ENCODE results near the gene CCDC192. TPM values are rescaled to one million over a fixed set of nuclear protein-coding genes. Genes with fewer than 3 reads are reported as not detected.

The CCDC192 gene
- polyA plus RNA-seq, 3 donors = not detected

DNA sequence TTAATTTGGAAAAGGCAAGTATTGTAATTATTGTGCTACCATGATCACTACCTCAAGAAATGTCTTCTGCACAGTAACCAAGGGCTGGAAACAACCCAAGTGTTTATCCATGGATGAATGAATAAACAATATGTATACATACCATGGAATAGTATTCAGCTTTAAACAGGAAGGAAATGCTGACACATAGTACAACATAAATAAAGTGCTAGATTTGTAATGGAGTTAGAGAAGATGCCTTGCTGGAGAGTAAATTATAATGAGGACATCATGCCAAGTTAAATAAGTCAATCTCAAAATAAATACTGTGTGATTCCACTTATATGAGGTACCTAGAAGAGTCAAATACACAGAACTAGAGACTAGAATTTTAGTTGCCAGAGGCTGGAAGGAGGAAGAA is 160.0 kb downstream of the CCDC192 start:
- no peak overlapping the region for H3K27ac Mint-ChIP-seq
- no peak overlapping the region for H3K4me3 Mint-ChIP-seq
- peaks cover 0 to under 1% (median 0%) of the 10 kb centered on the region in 3 donors for H3K27me3 Mint-ChIP-seq (ENCODE audit: low read depth in 3 of 3)
- DNase-seq = no peak
- no peak overlapping the region for H3K4me2 ChIP-seq (replicated peaks; ENCODE audit: extremely low read depth, low read length, poor library complexity, severe bottlenecking)
- H3K9me3 Mint-ChIP-seq = peaks cover 0 to under 1% (median 0%) of the 10 kb centered on the region in 7 donors
- H3K79me2 ChIP-seq (ENCODE audit: insufficient read depth, low read length) = no peaks in the 10 kb centered on the region
- peaks cover 5% of the 10 kb centered on the region for H3K4me1 Mint-ChIP-seq
- no peaks in the 10 kb centered on the region for H3K36me3 ChIP-seq (replicated peaks in 1 of 2; ENCODE audit: control insufficient read depth in 1 of 2, insufficient read depth in 2 of 2, low read length in 2 of 2)
- TF ChIP-seq, protein P1, sequence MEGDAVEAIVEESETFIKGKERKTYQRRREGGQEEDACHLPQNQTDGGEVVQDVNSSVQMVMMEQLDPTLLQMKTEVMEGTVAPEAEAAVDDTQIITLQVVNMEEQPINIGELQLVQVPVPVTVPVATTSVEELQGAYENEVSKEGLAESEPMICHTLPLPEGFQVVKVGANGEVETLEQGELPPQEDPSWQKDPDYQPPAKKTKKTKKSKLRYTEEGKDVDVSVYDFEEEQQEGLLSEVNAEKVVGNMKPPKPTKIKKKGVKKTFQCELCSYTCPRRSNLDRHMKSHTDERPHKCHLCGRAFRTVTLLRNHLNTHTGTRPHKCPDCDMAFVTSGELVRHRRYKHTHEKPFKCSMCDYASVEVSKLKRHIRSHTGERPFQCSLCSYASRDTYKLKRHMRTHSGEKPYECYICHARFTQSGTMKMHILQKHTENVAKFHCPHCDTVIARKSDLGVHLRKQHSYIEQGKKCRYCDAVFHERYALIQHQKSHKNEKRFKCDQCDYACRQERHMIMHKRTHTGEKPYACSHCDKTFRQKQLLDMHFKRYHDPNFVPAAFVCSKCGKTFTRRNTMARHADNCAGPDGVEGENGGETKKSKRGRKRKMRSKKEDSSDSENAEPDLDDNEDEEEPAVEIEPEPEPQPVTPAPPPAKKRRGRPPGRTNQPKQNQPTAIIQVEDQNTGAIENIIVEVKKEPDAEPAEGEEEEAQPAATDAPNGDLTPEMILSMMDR (IDR thresholded peaks at IDR 0.05) = no peak
- H3K9me3 ChIP-seq (replicated peaks in 1 of 2; ENCODE audit: control insufficient read depth in 1 of 2, insufficient read depth in 1 of 2, low read length in 2 of 2) = no peaks in the 10 kb centered on the region
- H3K36me3 Mint-ChIP-seq = no peaks in the 10 kb centered on the region
- H3K4me3 ChIP-seq (replicated peaks in 1 of 3; ENCODE audit: low read depth in 2 of 3, low read length in 3 of 3) = no peak overlapping the region
- H2AFZ ChIP-seq (ENCODE audit: insufficient read depth, low read depth, low read length, poor library complexity, severe bottlenecking) = no peak overlapping the region
- H3K27ac ChIP-seq (ENCODE audit: low read depth in 1 of 2, low read length in 2 of 2) = no peak overlapping the region
- no peaks in the 10 kb centered on the region for H4K20me1 ChIP-seq (ENCODE audit: insufficient read depth, low read length)
- no peak overlapping the region for H3K9ac ChIP-seq (ENCODE audit: insufficient read depth, low read length, poor library complexity, severe bottlenecking)
- no peaks in the 10 kb centered on the region for H3K27me3 ChIP-seq (ENCODE audit: control insufficient read depth in 2 of 2, insufficient read depth in 2 of 2, low read length in 2 of 2)
- H3K4me1 ChIP-seq (ENCODE audit: control insufficient read depth in 1 of 2, insufficient read depth in 2 of 2, low read length in 2 of 2) = no peaks in the 10 kb centered on the region
- intact Hi-C loops (cut with micrococcal nuclease) = no loop called here

DNA sequence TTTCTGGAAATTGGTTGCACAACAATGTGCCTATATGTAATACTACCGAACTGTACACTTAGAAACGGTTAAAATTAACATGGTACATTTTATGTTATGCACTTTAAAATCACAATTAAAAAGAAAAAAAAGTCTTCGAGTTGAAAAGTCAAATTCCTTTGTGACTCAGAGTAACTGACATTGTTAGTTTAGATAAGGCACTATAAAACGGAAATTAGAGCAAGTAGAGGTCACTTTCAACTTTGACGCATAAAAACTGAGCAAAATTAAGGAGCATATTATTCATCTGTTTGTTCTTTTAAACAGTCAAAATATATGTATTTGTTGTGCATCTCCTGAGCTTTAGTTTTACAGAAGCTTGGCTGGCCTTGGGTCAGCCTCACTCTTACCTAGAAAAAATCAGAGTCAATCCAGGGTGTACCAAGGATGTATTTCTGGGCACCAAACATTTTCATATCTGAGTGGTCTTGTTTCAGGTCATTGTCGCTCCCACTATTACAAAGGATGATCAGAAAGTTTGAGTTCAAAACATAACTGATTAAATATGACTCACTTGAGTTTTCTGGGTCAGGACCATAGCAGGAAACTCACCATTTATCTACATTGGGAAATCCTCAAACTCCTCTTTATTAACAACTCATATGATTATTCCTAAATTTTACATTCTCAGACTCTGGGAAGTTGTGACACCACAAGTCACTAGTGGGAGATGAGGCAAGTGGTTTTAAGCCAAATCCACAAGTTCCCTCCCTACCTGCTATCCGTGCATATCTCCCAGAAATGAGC is 160.6 kb downstream of the CCDC192 start:
- WGBS (ENCODE audit: insufficient coverage) = no CpG with 5 or more reads among the region's 7 CpGs
- no peaks in the 10 kb centered on the region for H3K36me3 Mint-ChIP-seq
- no peak for DNase-seq

More for the DNA sequence above, 160.6 kb downstream of the CCDC192 start:
- H3K9me3 ChIP-seq (replicated peaks in 1 of 2; ENCODE audit: control insufficient read depth in 1 of 2, insufficient read depth in 1 of 2, low read length in 2 of 2) = no peaks in the 10 kb centered on the region
- Mint-ChIP-seq H3K27me3 (ENCODE audit: low read depth in 3 of 3) (no peaks in the 10 kb centered on the region), H3K27ac (no peak overlapping the region), H3K9me3 (no peaks in the 10 kb centered on the region), H3K4me3 (no peak overlapping the region), H3K4me1 (peaks cover 5% of the 10 kb centered on the region)
- H3K4me1 ChIP-seq (ENCODE audit: control insufficient read depth in 1 of 2, insufficient read depth in 2 of 2, low read length in 2 of 2) = no peaks in the 10 kb centered on the region
- intact Hi-C loops (cut with micrococcal nuclease) = no loop called here
- H3K27ac ChIP-seq (ENCODE audit: low read depth in 1 of 2, low read length in 2 of 2) = no peak overlapping the region
- H3K4me2 ChIP-seq (replicated peaks; ENCODE audit: extremely low read depth, low read length, poor library complexity, severe bottlenecking) = no peak overlapping the region
- no peaks in the 10 kb centered on the region for H3K79me2 ChIP-seq (ENCODE audit: insufficient read depth, low read length)
- H3K9ac ChIP-seq (ENCODE audit: insufficient read depth, low read length, poor library complexity, severe bottlenecking) = no peak overlapping the region
- H4K20me1 ChIP-seq (ENCODE audit: insufficient read depth, low read length) = no peaks in the 10 kb centered on the region
- H3K36me3 ChIP-seq (replicated peaks in 1 of 2; ENCODE audit: control insufficient read depth in 1 of 2, insufficient read depth in 2 of 2, low read length in 2 of 2) = no peaks in the 10 kb centered on the region
- no peak overlapping the region for H2AFZ ChIP-seq (ENCODE audit: insufficient read depth, low read depth, low read length, poor library complexity, severe bottlenecking)
- H3K27me3 ChIP-seq (ENCODE audit: control insufficient read depth in 2 of 2, insufficient read depth in 2 of 2, low read length in 2 of 2) = no peaks in the 10 kb centered on the region
- TF ChIP-seq, protein P1 (IDR thresholded peaks at IDR 0.05) = no peak
- no peak overlapping the region for H3K4me3 ChIP-seq (replicated peaks in 1 of 3; ENCODE audit: low read depth in 2 of 3, low read length in 3 of 3)
